ENCODE results near the gene KRTAP20-1. TPM values are rescaled to one million over a fixed set of nuclear protein-coding genes. Genes with fewer than 3 reads are reported as not detected.

KRTAP20-1 gene
- total and polyA plus RNA-seq, 12 donors, result not detected

DNA sequence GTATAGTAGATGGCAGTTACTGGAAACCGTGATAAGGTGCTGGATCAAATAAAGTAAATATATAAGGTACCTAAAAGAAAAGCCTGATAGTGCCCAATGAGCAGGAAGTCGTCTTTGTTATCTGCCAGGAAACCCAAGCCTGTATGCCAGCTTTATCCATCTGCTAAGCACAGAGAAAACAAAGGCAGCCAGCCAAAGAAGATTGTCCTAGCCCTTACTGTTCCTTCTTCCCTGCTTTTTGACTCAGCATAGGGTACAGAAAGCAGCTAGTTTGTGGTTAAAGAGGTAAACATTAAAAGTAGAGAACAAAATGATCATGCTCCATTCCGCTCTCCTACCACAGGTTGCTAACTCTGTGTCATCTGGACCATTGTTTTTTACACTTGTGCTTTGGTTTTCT is 36.1 kb upstream of the KRTAP20-1 start:
- no peak overlapping the region for H3K27ac ChIP-seq
- TF ChIP-seq, protein P1, sequence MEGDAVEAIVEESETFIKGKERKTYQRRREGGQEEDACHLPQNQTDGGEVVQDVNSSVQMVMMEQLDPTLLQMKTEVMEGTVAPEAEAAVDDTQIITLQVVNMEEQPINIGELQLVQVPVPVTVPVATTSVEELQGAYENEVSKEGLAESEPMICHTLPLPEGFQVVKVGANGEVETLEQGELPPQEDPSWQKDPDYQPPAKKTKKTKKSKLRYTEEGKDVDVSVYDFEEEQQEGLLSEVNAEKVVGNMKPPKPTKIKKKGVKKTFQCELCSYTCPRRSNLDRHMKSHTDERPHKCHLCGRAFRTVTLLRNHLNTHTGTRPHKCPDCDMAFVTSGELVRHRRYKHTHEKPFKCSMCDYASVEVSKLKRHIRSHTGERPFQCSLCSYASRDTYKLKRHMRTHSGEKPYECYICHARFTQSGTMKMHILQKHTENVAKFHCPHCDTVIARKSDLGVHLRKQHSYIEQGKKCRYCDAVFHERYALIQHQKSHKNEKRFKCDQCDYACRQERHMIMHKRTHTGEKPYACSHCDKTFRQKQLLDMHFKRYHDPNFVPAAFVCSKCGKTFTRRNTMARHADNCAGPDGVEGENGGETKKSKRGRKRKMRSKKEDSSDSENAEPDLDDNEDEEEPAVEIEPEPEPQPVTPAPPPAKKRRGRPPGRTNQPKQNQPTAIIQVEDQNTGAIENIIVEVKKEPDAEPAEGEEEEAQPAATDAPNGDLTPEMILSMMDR (IDR thresholded peaks at IDR 0.05), result no peak
- no peaks in the 10 kb centered on the region for H3K27me3 ChIP-seq
- intact Hi-C loops (cut with DNase I), result no loop called here
- WGBS, 2 donors, result 50 to 55% methylated on average over 3 of the region's 3 CpGs
- H3K4me3 ChIP-seq, result no peak overlapping the region
- no peaks in the 10 kb centered on the region for H3K36me3 ChIP-seq
- no peak for ATAC-seq
- no peak for DNase-seq
- H3K9me3 ChIP-seq, result no peaks in the 10 kb centered on the region
- H3K4me1 ChIP-seq, result no peaks in the 10 kb centered on the region

DNA sequence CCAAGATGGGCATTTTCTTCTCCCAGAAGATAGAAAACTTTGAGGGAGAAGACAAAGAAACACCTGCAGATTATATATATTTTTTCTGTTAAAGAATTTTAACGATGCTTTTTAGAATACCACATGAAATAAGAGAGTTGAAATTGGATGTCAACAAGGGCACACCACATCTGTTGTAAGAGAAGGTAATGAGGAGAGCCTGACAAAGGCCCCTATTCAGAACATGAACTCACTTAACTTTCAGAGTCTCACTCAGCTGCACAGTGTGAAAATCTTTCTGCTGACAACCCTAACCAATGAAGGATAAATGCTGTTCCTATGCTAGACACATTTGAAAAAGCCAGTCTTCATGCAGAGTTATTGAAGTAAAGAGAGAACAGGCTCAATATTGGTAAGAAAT is 33.4 kb upstream of the KRTAP20-1 start:
- no peaks in the 10 kb centered on the region for H3K27me3 ChIP-seq
- no peak overlapping the region for H3K27ac ChIP-seq
- H3K4me1 ChIP-seq, result no peaks in the 10 kb centered on the region
- H3K36me3 ChIP-seq, result no peaks in the 10 kb centered on the region
- no peaks in the 10 kb centered on the region for H3K9me3 ChIP-seq
- WGBS, 2 donors, result 64 to 65% methylated on average over 1 of the region's 1 CpG
- intact Hi-C loops (cut with DNase I), result no loop called here
- H3K4me3 ChIP-seq, result no peak overlapping the region
- TF ChIP-seq, protein P1 (IDR thresholded peaks at IDR 0.05), result no peak
- ATAC-seq (no peak), DNase-seq (no peak)

DNA sequence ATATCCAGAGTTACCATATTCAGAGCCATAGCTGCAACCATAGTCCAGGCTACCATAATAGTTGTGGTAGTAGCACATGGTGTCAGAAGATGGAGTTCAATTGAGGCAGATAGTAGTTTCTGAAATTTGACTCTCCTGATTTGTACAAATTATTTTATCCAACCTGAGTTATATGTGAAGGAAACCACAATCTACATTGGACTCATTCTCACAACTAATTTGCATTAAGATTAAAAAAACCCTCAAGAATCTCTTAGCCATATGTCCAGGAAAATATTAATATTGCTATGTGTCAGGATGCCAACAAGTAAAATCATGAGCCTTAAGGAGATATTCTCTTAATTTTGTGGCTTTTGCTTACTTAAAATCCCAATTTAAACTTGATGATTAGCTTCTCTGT is 25.9 kb upstream of the KRTAP20-1 start, which contains the start of gene KRTAP22-2:
TSS of gene KRTAP22-2 (minus strand) at position 101 of the 400 bp plus-strand sequence.
- ATAC-seq (no peak), DNase-seq (no peak)
- TF ChIP-seq, protein P1 (IDR thresholded peaks at IDR 0.05), result no peak
- Histone ChIP-seq H3K36me3 (no peaks in the 10 kb centered on the region), H3K9me3 (no peaks in the 10 kb centered on the region), H3K27me3 (no peaks in the 10 kb centered on the region), H3K27ac (no peak within 1 kb of the TSS), H3K4me1 (no peaks in the 10 kb centered on the region), H3K4me3 (no peak within 1 kb of the TSS)
- intact Hi-C loops (cut with DNase I), result no loop called here

- no peak within 1 kb of the TSS for H3K4me3 ChIP-seq
- no peaks in the 10 kb centered on the region for H3K4me1 ChIP-seq
- H3K9me3 ChIP-seq, result no peaks in the 10 kb centered on the region
- 91% methylated on average over 4 of the region's 4 CpGs for WGBS, 2 donors
- no peak within 1 kb of the TSS for H3K27ac ChIP-seq
- DNase-seq, result no peak
- H3K27me3 ChIP-seq, result no peaks in the 10 kb centered on the region
- no peak for ATAC-seq
- H3K36me3 ChIP-seq, result no peaks in the 10 kb centered on the region
- TF ChIP-seq, protein P1 (IDR thresholded peaks at IDR 0.05), result no peak
- intact Hi-C loops (cut with DNase I), result no loop called here
Measured at GRCh38 chr21:30592140-30592539, 24.1 kb upstream of the KRTAP20-1 start, which contains the start of gene KRTAP6-3. Gene KRTAP6-3, plus strand, starts transcription at chr21:30592440. Its CDS starts 6 bp downstream, at chr21:30592446.

Data from heart right ventricle (tissue), 16 donors.